GM12878 (cell line): ENCODE measurements around the gene LAMC3.

ENCODE experiments used
- CTCF ChIP-seq, 3 experiments: IDR thresholded peaks in 2 of 3; conservative IDR thresholded peaks in 1 of 3; 2 replicates each; pipeline ENCODE4 v1.5.1; 2011; ENCODE audit warnings: low read depth in 3 of 3, low read length in 3 of 3, mild to moderate bottlenecking in 3 of 3, control low read depth in 2 of 3, moderate library complexity in 2 of 3, inconsistent platforms in 1 of 3, mixed read lengths in 1 of 3; ENCODE audit not compliant: control insufficient read depth in 2 of 3, insufficient read depth in 1 of 3; ENCODE audit errors: extremely low read depth in 1 of 3
- MYC ChIP-seq: IDR thresholded peaks from 2 replicates; pipeline ENCODE4 v1.6.1; 2011; ENCODE audit warnings: mild to moderate bottlenecking, low read length, moderate library complexity, inconsistent platforms; ENCODE audit not compliant: insufficient read depth, insufficient replicate concordance, insufficient read length, severe bottlenecking
- POLR2A ChIP-seq: IDR thresholded peaks from 2 replicates; pipeline ENCODE4 v1.6.1; 2011; ENCODE audit warnings: low read depth, mild to moderate bottlenecking, low read length

GRCh38 chr9:131111854-131112311, 102.9 kb downstream of the LAMC3 start:
- TF ChIP-seq POLR2A (no peak), CTCF (IDR thresholded peaks at IDR 0.05 in 2 of 3, conservative IDR thresholded peaks at IDR 0.05 in 1 of 3; ENCODE audit: control insufficient read depth in 2 of 3, extremely low read depth in 1 of 3, insufficient read depth in 1 of 3, low read depth in 3 of 3, low read length in 3 of 3) (no peak), MYC (no peak)
